HUDEP-2 (cell line): ENCODE measurements around the gene OR51B5.
"Not testable (repeated sequence)": the region's sequence is repeated elsewhere in the genome, so short reads cannot be mapped to it uniquely, and the experiment has no call there.

Experiments
- DNase-seq, 76 experiments: peaks; one replicate each; lab custom pipeline; 2025; ENCODE audit not compliant: unreplicated experiment in 76 of 76; lab: John Stamatoyannopoulos, UW

OR51B5 gene

DNA sequence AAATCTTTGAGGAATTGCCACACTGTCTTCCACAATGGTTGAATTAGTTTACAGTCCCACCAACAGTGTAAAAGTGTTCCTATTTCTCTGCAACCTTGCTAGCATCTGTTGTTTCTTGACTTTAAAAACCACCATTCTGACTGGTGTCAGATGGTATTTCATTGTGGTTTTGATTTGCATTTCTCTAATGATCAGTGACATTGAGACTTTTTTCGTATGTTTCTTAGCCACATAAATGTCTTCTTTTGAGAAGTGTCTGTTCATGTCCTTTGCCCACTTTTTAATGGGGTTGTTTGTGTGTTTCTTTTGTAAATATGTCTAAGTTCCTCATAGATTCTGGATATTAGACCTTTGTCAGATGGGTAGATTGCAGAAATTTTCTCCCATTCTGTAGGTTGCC, 6.1 kb downstream of the OR51B5 start:
- DNase-seq = not testable (repeated sequence)

- DNase-seq = no peak
Measured at GRCh38 chr11:5336331-5336730, 7.0 kb downstream of the OR51B5 start.

- peak in 39 of 76 experiments; percentile 0 to 82 (median 38) for DNase-seq
Measured at GRCh38 chr11:5335170-5335569, 8.2 kb downstream of the OR51B5 start.

GRCh38 chr11:5324197-5324596, 19.1 kb downstream of the OR51B5 start, which contains the start of gene OR51B2:
Gene OR51B2 (minus strand): TSS chr11:5324297. CDS start chr11:5324297, 0 bp downstream.
- DNase-seq = no peak

- DNase-seq = peak in 6 of 76 experiments; percentile 1 to 33 (median 16)
Measured at GRCh38 chr11:5317292-5317691, 26.0 kb downstream of the OR51B5 start.

- not testable (repeated sequence) for DNase-seq
Measured at GRCh38 chr11:5313326-5314023, 29.8 kb downstream of the OR51B5 start.

DNA sequence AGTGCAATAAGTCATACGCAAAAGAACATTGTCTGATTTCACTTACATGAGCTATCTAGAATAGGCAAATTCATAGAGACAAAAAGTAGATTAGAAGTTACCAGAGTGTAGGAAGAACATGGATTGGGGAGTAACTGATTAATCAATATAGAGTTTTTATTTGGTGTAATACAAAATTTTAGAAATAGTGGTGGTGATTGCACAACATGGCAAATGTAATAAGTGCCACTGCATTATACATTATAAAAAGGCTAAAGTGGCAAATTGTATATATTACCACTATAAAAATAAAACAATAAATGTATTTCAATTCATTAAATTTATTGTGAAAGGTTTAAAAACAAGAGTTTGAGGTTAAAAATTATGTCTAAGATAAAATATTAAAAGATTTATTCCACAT, 32.9 kb downstream of the OR51B5 start:
- no peak for DNase-seq

GRCh38 chr11:5307256-5308019, 35.9 kb downstream of the OR51B5 start:
- DNase-seq = no peak

GRCh38 chr11:5304046-5304445, 39.3 kb downstream of the OR51B5 start:
- no peak for DNase-seq

DNA sequence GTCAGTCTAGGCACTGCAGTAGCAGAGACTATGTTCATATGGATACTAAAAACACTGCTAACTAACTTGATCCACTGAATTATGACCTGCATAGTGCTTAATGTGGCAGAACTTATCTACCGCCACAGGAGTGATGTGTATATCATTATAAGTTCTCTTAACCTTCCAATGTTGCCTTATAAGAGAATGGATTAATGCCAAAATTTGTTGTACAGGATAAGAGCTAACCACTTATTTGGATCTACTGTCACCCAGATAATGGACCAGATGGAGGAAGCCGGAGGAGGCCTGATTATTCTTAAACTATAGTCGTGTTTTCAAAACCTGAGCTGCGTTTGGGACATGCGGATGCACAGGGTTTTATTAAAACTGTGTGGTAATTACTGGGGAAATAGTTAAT, 39.7 kb downstream of the OR51B5 start:
- DNase-seq = peak in 35 of 76 experiments; percentile 9 to 93 (median 64)

DNA sequence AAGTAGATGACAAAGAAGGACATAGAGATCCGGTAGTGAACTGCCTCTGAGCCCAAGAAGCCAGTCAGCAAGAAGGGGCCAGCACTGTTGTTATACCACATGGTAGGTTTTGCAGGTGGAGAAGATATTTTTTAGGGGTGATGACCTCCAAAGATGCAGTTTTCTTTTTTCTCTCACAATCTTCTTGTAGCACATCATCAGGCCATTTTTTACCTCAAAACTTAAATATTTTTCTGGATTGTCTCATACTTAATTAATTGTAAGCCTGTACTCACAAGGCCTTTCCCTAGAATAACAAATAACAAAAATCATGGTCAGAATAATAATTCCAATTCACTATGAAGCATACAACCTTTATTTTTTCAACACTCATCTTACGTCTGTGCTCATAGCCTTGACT, 41.5 kb downstream of the OR51B5 start, which contains the start of gene OR51B4:
Gene OR51B4, minus strand, starts transcription at position 101 of the 400 bp plus-strand sequence. Its CDS starts 0 bp downstream, at position 101.
- no peak for DNase-seq

DNA sequence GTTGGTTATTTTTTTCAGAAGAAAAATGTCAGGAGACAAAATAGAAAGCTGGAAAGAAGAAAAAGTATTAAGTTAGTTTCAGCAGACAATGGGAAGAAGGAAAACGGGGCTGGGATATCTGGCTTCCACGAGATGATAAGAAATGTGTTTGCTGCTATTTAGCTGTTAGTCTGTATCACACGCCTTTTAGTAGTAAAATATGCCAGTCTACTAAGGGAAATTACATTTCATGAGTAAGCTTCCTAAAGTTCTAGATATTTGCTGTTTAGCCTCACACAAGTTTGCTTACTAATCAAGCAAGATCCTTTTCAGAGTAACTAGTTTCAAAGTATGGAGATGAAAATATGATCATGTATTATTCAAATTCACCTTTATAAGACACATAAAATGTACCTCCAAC, 43.1 kb downstream of the OR51B5 start:
- no peak for DNase-seq

GRCh38 chr11:5298451-5298850, 44.9 kb downstream of the OR51B5 start:
- no peak for DNase-seq

- peak in 34 of 76 experiments; percentile 1 to 74 (median 34) for DNase-seq
Measured at GRCh38 chr11:5297721-5298323, 45.5 kb downstream of the OR51B5 start.

- not testable (repeated sequence) for DNase-seq
Measured at GRCh38 chr11:5294342-5294995, 48.9 kb downstream of the OR51B5 start.

DNA sequence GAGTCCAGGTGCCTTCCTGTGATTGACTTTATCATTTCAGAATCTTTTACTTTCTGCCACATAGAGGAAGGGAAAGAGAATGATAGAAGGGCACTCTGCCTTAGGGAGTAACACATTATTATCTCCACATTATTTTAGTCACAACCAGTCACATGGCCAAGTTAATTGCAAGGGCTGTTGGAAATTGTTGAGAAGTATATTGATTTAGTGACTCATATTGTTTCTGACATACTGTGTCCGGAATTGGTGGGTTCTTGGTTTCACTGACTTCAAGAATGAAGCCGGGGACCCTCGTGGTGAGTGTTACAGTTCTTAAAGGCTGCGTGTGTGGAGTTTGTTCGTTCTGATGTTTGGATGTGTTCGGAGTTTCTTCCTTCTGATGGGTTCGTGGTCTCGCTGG, 50.3 kb downstream of the OR51B5 start:
- DNase-seq = no peak
